AG09309 (cell line): ENCODE data around the gene MICAL3.
"Not testable (repeated sequence)": the region's sequence is repeated elsewhere in the genome, so short reads cannot be mapped to it uniquely, and the experiment has no call there.

Experiments
- DNase-seq: peaks from one replicate; pipeline ENCODE4 v3.0.0-alpha.2; 2010; ENCODE audit warnings: low read depth
- H3K4me3 ChIP-seq: 2 replicates; pipeline ENCODE4 v1.5.1; 2011; ENCODE audit warnings: mild to moderate bottlenecking, low read depth, low read length, moderate library complexity; ENCODE audit not compliant: control insufficient read depth
- CTCF ChIP-seq: IDR thresholded peaks from 2 replicates; pipeline ENCODE4 v1.5.1; 2011; ENCODE audit warnings: mild to moderate bottlenecking, low read depth, low read length, inconsistent platforms; ENCODE audit not compliant: insufficient read depth, control insufficient read depth; ENCODE audit errors: missing control alignments

MICAL3 gene

GRCh38 chr22:18022876-18023275 is 1.5 kb downstream of the MICAL3 start:
- DNase-seq: no peak
- TF ChIP-seq CTCF: no peak
- H3K4me3 ChIP-seq: no peak overlapping the region

GRCh38 chr22:18021431-18021830 is 2.9 kb downstream of the MICAL3 start:
- no peak overlapping the region for H3K4me3 ChIP-seq
- TF ChIP-seq CTCF: no peak
- DNase-seq: no peak

- DNase-seq: not testable (repeated sequence)
These were observed 3.6 kb downstream of the MICAL3 start for GRCh38 chr22:18020743-18021142.

GRCh38 chr22:18013947-18014346 is 10.4 kb downstream of the MICAL3 start:
- TF ChIP-seq CTCF: no peak

More at GRCh38 chr22:18020743-18021142, 3.6 kb downstream of the MICAL3 start:
- not testable (repeated sequence) for H3K4me3 ChIP-seq

GRCh38 chr22:18013436-18013835 is 10.9 kb downstream of the MICAL3 start:
- no peak for TF ChIP-seq CTCF
- no peak for DNase-seq
- H3K4me3 ChIP-seq: no peak overlapping the region

More at GRCh38 chr22:18013947-18014346, 10.4 kb downstream of the MICAL3 start:
- DNase-seq: no peak
- H3K4me3 ChIP-seq: no peak overlapping the region

GRCh38 chr22:18012531-18012930 is 11.8 kb downstream of the MICAL3 start:
- no peak for DNase-seq
- H3K4me3 ChIP-seq: no peak overlapping the region
- no peak for TF ChIP-seq CTCF

- no peak for DNase-seq
- TF ChIP-seq CTCF: no peak
- H3K4me3 ChIP-seq: no peak overlapping the region
These were observed 14.1 kb downstream of the MICAL3 start for GRCh38 chr22:18010266-18010665.
